Epithelial cell of esophagus (primary cell): ENCODE measurements around the gene INPP5F.

ENCODE experiments used
- DNase-seq: peaks from one replicate; pipeline ENCODE4 v3.0.0; 2010; ENCODE audit warnings: low read depth
- H3K4me3 ChIP-seq: 2 replicates; pipeline ENCODE4 v1.5.1; 2011; ENCODE audit warnings: mild to moderate bottlenecking, low read length, control low read depth
- CTCF ChIP-seq: IDR thresholded peaks from 2 replicates; pipeline ENCODE4 v1.5.1; 2011; ENCODE audit warnings: low read depth, mild to moderate bottlenecking, low read length, control low read depth, inconsistent platforms; ENCODE audit not compliant: insufficient read depth; ENCODE audit errors: missing control alignments

Gene INPP5F

GRCh38 chr10:119805702-119806230 lies 79.9 kb downstream of the INPP5F start:
- TF ChIP-seq CTCF, result no peak
- DNase-seq, result no peak
- H3K4me3 ChIP-seq, result no peak overlapping the region

- DNase-seq, result no peak
- no peak for TF ChIP-seq CTCF
- H3K4me3 ChIP-seq, result no peak overlapping the region
These were observed 80.7 kb downstream of the INPP5F start for GRCh38 chr10:119806334-119807130.

GRCh38 chr10:119807960-119808697 lies 82.3 kb downstream of the INPP5F start:
- no peak overlapping the region for H3K4me3 ChIP-seq
- no peak for TF ChIP-seq CTCF
- DNase-seq, result peak; percentile 25

- H3K4me3 ChIP-seq, result no peak overlapping the region
- no peak for DNase-seq
- no peak for TF ChIP-seq CTCF
These were observed 85.3 kb downstream of the INPP5F start for GRCh38 chr10:119811122-119811521.

- DNase-seq, result no peak
- TF ChIP-seq CTCF, result no peak
- H3K4me3 ChIP-seq, result no peak overlapping the region
These were observed 86.8 kb downstream of the INPP5F start for GRCh38 chr10:119812684-119813083.

- no peak for TF ChIP-seq CTCF
- no peak overlapping the region for H3K4me3 ChIP-seq
- no peak for DNase-seq
These were observed 89.8 kb downstream of the INPP5F start for GRCh38 chr10:119815671-119816070.
